SK-N-MC (cell line): Measurements from ENCODE around the gene ADAMTS15.

ENCODE experiments used
- DNase-seq: peaks from one replicate; pipeline ENCODE4 v3.0.0-alpha.2; 2011; ENCODE audit warnings: low read depth, low spot score
- H3K27ac ChIP-seq: fragments of 200-600 bp; sonication (generic); 2 replicates; pipeline ENCODE4 v1.5.1; 2016; ENCODE audit warnings: mixed run types
- H3K36me3 ChIP-seq: fragments of 200-600 bp; sonication (generic); 2 replicates; pipeline ENCODE4 v1.6.1; 2017; ENCODE audit warnings: antibody characterized with exemption, low read length, mixed read lengths; ENCODE audit not compliant: insufficient read depth
- H3K4me3 ChIP-seq: fragments of 200-600 bp; sonication (generic); 2 replicates; pipeline ENCODE4 v1.5.1; 2016
- H3K9ac ChIP-seq: fragments of 200-600 bp; sonication (generic); 2 replicates; pipeline ENCODE4 v1.8.0; 2017; ENCODE audit warnings: mixed run types, mixed read lengths; ENCODE audit not compliant: insufficient read length
- H3K9me3 ChIP-seq: fragments of 200-600 bp; sonication (generic); 2 replicates; pipeline ENCODE4 v1.6.1; 2017; ENCODE audit warnings: low read depth, mild to moderate bottlenecking, antibody characterized with exemption, low read length, moderate library complexity, mixed read lengths
- EZH2 ChIP-seq: fragments of 200-600 bp; sonication (generic); IDR thresholded peaks from one replicate; pipeline ENCODE4 v1.6.1; 2017; ENCODE audit warnings: antibody characterized with exemption
- FOXP2 ChIP-seq: optimal IDR thresholded peaks from 2 replicates; pipeline ENCODE3; 2011; ENCODE audit warnings: mild to moderate bottlenecking, moderate library complexity; ENCODE audit not compliant: insufficient read depth; ENCODE audit errors: extremely low read length, control extremely low read depth
- POLR2AphosphoS5 ChIP-seq: IDR thresholded peaks from 2 replicates; pipeline ENCODE4 v1.6.1; 2012; ENCODE audit warnings: mild to moderate bottlenecking, low read depth, low read length, borderline replicate concordance

The ADAMTS15 gene

GRCh38 chr11:130471731-130472433 is 23.4 kb downstream of the ADAMTS15 start:
- Histone ChIP-seq H3K4me3 (no peak overlapping the region), H3K36me3 (no peaks in the 10 kb centered on the region), H3K9me3 (no peaks in the 10 kb centered on the region), H3K9ac (no peak overlapping the region), H3K27ac (no peak overlapping the region)
- no peak for TF ChIP-seq EZH2
- no peak for TF ChIP-seq FOXP2
- no peak for TF ChIP-seq POLR2AphosphoS5
- DNase-seq = no peak

- Histone ChIP-seq H3K36me3 (no peaks in the 10 kb centered on the region), H3K4me3 (no peak overlapping the region), H3K9me3 (no peaks in the 10 kb centered on the region), H3K27ac (no peak overlapping the region), H3K9ac (no peak overlapping the region)
- DNase-seq = no peak
- TF ChIP-seq FOXP2 (no peak), POLR2AphosphoS5 (no peak), EZH2 (no peak)
Observed at GRCh38 chr11:130472434-130472961, 24.1 kb downstream of the ADAMTS15 start.

- no peak overlapping the region for H3K4me3 ChIP-seq
- no peak overlapping the region for H3K9ac ChIP-seq
- no peaks in the 10 kb centered on the region for H3K9me3 ChIP-seq
- no peak overlapping the region for H3K27ac ChIP-seq
- DNase-seq = no peak
- TF ChIP-seq FOXP2 (no peak), EZH2 (no peak), POLR2AphosphoS5 (no peak)
- no peaks in the 10 kb centered on the region for H3K36me3 ChIP-seq
Observed at GRCh38 chr11:130473056-130473794, 24.8 kb downstream of the ADAMTS15 start.

GRCh38 chr11:130473795-130474377 is 25.4 kb downstream of the ADAMTS15 start:
- no peak overlapping the region for H3K9ac ChIP-seq
- H3K4me3 ChIP-seq = no peak overlapping the region
- no peak for DNase-seq
- no peaks in the 10 kb centered on the region for H3K36me3 ChIP-seq
- H3K9me3 ChIP-seq = no peaks in the 10 kb centered on the region
- no peak for TF ChIP-seq POLR2AphosphoS5
- TF ChIP-seq FOXP2 = no peak
- H3K27ac ChIP-seq = no peak overlapping the region

GRCh38 chr11:130474637-130475400 is 26.4 kb downstream of the ADAMTS15 start:
- no peaks in the 10 kb centered on the region for H3K36me3 ChIP-seq
- H3K4me3 ChIP-seq = no peak overlapping the region
- no peak overlapping the region for H3K27ac ChIP-seq
- no peak for TF ChIP-seq FOXP2
- TF ChIP-seq POLR2AphosphoS5 = no peak
- TF ChIP-seq EZH2 = no peak
- no peak overlapping the region for H3K9ac ChIP-seq
- DNase-seq = no peak
- no peaks in the 10 kb centered on the region for H3K9me3 ChIP-seq

GRCh38 chr11:130475426-130476053 is 27.1 kb downstream of the ADAMTS15 start:
- no peak overlapping the region for H3K4me3 ChIP-seq
- no peaks in the 10 kb centered on the region for H3K36me3 ChIP-seq
- TF ChIP-seq FOXP2 (no peak), EZH2 (no peak), POLR2AphosphoS5 (no peak)
- H3K27ac ChIP-seq = no peak overlapping the region
- no peak overlapping the region for H3K9ac ChIP-seq
- H3K9me3 ChIP-seq = no peaks in the 10 kb centered on the region
- DNase-seq = no peak

GRCh38 chr11:130476200-130476921 is 27.9 kb downstream of the ADAMTS15 start:
- no peak for TF ChIP-seq POLR2AphosphoS5
- TF ChIP-seq EZH2 = no peak
- no peak for TF ChIP-seq FOXP2
- no peak for DNase-seq
- no peak overlapping the region for H3K4me3 ChIP-seq
- H3K36me3 ChIP-seq = no peaks in the 10 kb centered on the region
- H3K9me3 ChIP-seq = no peaks in the 10 kb centered on the region
- H3K9ac ChIP-seq = no peak overlapping the region
- no peak overlapping the region for H3K27ac ChIP-seq
